ENCODE data around the gene FNDC3B.

The FNDC3B gene

DNA sequence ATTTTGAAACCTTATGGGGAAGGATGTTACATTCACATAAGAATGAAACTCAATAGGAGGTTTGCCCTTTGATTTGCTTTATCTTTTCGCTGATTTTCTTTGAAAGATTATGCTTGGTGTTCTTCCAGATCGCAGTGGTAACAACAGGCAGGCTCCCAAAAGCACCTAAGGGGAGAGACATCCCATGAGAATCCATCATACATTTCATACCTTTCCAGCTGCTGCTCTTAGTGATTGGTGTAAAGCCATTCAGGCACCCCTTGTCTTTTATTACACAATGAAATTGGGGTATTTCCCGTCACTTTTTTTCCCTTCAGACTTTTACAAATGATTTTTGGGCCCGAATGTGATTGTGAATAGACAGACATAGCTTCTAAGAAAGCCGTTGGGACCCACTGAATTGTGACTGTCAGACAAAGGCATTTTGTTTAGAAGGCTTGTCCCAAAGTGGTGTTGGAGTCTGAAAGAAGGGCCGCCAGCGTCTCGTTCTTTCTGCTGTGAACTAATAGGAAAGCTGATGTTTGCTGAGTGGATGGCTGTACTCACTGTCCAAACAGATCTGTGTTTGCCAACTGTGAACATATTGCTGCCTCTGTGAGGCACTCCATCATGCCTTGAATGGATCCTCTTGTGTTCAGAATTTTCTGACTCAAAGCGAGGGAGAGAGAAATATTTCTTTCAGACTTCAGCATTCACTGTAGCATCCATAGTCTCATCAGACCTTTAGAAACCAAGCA, 164.3 kb downstream of the FNDC3B start:
- TF ChIP-seq, protein P1, sequence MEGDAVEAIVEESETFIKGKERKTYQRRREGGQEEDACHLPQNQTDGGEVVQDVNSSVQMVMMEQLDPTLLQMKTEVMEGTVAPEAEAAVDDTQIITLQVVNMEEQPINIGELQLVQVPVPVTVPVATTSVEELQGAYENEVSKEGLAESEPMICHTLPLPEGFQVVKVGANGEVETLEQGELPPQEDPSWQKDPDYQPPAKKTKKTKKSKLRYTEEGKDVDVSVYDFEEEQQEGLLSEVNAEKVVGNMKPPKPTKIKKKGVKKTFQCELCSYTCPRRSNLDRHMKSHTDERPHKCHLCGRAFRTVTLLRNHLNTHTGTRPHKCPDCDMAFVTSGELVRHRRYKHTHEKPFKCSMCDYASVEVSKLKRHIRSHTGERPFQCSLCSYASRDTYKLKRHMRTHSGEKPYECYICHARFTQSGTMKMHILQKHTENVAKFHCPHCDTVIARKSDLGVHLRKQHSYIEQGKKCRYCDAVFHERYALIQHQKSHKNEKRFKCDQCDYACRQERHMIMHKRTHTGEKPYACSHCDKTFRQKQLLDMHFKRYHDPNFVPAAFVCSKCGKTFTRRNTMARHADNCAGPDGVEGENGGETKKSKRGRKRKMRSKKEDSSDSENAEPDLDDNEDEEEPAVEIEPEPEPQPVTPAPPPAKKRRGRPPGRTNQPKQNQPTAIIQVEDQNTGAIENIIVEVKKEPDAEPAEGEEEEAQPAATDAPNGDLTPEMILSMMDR (IDR thresholded peaks at IDR 0.05; ENCODE audit: low read depth, low read length): no peak
- TF ChIP-seq POLR2A (IDR thresholded peaks at IDR 0.05; ENCODE audit: extremely low read depth, insufficient read length): no peak
- TF ChIP-seq, protein P2, sequence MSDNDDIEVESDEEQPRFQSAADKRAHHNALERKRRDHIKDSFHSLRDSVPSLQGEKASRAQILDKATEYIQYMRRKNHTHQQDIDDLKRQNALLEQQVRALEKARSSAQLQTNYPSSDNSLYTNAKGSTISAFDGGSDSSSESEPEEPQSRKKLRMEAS (IDR thresholded peaks at IDR 0.05; ENCODE audit: low read depth, low read length): no peak
- TF ChIP-seq MYC (IDR thresholded peaks at IDR 0.05; ENCODE audit: low read depth, low read length): no peak
- H3K4me3 ChIP-seq (ENCODE audit: low read depth, low read length): no peak overlapping the region
- DNase-seq (ENCODE audit: low read depth): no peak

DNA sequence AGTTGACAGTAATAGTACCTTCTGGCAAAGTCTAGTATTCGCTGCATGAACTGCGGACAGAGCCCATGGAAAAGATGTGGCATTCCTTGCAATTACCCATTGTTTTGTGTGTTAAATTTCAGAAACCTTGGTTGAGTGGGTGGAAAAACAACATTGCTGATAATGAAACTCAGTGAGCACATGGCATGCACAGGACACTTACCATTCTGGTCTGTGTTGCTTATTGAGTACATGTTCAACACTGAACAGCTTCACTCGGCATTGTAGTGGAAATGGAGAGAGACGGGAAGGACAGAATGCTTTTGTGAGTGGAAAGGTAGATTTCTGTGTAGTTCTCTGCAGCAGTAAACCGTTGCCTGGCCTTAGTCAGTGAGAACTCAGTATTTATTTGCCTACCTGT, 165.3 kb downstream of the FNDC3B start:
- no peak for DNase-seq (ENCODE audit: low read depth)
- no peak overlapping the region for H3K4me3 ChIP-seq (ENCODE audit: low read depth, low read length)
- TF ChIP-seq POLR2A (IDR thresholded peaks at IDR 0.05; ENCODE audit: extremely low read depth, insufficient read length): no peak
- TF ChIP-seq MYC (IDR thresholded peaks at IDR 0.05; ENCODE audit: low read depth, low read length): no peak
- TF ChIP-seq, protein P1 (IDR thresholded peaks at IDR 0.05; ENCODE audit: low read depth, low read length): no peak
- TF ChIP-seq, protein P2 (IDR thresholded peaks at IDR 0.05; ENCODE audit: low read depth, low read length): no peak

DNA sequence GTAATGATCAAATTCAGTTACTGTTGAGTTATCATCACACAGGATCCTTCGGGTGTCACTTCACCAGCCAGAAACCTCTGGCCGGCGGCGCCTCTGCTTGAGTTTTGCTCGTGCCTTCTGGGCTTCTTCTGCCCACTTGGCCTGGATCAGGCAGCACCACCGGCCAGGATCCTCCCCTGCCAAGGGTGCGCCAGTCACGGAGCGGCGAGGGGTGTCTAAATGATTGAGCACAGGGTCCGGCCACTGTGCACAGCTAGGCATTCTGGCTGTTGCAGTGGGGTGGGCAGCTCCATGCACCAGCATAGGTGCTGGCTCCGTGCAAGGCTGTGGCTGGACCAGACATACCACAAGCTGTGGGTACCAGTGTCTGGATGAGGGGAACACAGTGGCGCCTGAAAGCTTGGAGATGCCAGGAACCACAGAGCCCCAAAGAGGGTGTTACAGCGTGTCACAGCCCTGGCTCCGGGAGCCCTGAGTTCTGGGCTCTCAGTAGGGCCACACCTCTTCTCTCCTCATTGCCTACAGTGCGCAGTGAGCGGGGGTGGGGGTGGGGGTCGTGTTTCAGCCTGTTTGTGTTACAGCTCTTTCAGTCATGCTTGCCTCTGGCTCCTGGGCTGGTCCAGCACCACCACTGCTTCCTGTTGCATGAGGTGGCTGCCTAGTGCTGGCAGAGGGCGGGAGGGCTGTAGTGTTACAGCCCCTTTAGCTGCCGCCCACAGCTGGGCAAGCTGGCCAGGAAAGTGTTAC, 169.4 kb downstream of the FNDC3B start:
- H3K4me3 ChIP-seq (ENCODE audit: low read depth, low read length): no peak overlapping the region
- TF ChIP-seq, protein P2 (IDR thresholded peaks at IDR 0.05; ENCODE audit: low read depth, low read length): no peak
- TF ChIP-seq POLR2A (IDR thresholded peaks at IDR 0.05; ENCODE audit: extremely low read depth, insufficient read length): no peak
- TF ChIP-seq MYC (IDR thresholded peaks at IDR 0.05; ENCODE audit: low read depth, low read length): no peak
- TF ChIP-seq, protein P1 (IDR thresholded peaks at IDR 0.05; ENCODE audit: low read depth, low read length): no peak
- DNase-seq (ENCODE audit: low read depth): peak; percentile 37

DNA sequence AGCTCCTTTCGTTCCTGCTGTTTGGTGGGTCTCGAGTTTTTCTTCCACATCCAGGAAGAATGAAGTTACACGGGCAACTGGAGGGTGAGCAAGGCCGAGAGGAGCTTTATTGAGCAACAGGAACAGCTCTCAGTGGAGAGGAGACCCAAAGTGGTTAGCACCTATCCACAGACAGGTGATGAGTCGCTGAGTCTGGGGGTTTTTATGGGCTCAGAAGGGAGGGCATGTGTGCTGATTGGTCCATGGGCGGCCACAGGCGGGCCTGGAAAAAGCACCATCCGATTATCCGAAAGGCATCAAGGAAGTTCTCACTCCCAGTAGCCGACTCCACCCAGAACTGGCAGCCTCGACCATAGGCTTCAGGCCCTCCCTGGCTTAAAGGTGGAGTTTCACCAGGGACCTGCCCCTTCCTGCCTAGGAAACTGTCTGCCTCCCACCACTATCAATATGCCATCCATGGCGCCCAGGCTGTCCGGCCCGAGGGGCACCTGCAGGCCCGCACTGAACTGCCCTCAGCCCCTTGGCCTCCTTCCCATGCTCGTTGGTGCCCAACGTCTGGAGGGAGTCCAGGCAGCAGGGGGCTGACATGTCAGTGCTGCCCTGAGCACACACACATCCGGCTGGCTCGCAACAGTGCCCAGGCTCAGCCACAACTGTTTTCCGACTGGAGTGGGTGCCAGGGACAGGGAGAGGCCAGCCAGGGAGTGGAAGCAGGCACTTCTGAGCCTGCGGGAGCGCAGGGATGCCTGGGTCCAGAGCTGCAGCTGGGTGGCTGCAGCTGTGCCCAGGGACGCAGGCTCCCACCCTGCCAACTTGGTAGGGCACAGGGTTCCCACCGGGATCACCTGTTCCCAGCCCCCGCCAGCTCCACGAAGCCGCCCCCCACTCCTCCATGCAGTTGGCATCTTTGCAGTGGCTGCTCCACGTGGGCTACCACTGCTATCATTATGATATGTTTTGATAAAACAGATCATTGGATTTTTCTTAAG, 170.2 kb downstream of the FNDC3B start:
- no peak for DNase-seq (ENCODE audit: low read depth)

More for the DNA sequence above, 170.2 kb downstream of the FNDC3B start:
- no peak overlapping the region for H3K4me3 ChIP-seq (ENCODE audit: low read depth, low read length)
- TF ChIP-seq MYC (IDR thresholded peaks at IDR 0.05; ENCODE audit: low read depth, low read length) (no peak), POLR2A (IDR thresholded peaks at IDR 0.05; ENCODE audit: extremely low read depth, insufficient read length) (no peak)
- TF ChIP-seq, protein P2 (IDR thresholded peaks at IDR 0.05; ENCODE audit: low read depth, low read length): no peak
- TF ChIP-seq, protein P1 (IDR thresholded peaks at IDR 0.05; ENCODE audit: low read depth, low read length): no peak
